HCT116 (cell line): ENCODE results near the gene BBS10.

ENCODE experiments used
- SIN3A ChIP-seq: IDR thresholded peaks from 2 replicates; pipeline ENCODE4 v1.6.1; 2012; ENCODE audit warnings: low read depth
- TF ChIP-seq, protein P1 (sequence below), 3 experiments: fragments of 200-600 bp in 1 of 3; sonication (generic) in 1 of 3; IDR thresholded peaks in 2 of 3; conservative IDR thresholded peaks in 1 of 3; 2 replicates each; pipeline ENCODE4 v1.5.1; 2012 to 2017; ENCODE audit warnings: low read depth in 2 of 3, low read length in 2 of 3, antibody characterized with exemption in 1 of 3, borderline replicate concordance in 1 of 3, control low read depth in 1 of 3, mild to moderate bottlenecking in 1 of 3, mixed read lengths in 1 of 3, mixed run types in 1 of 3, moderate library complexity in 1 of 3; ENCODE audit not compliant: insufficient read depth in 1 of 3

DNA sequence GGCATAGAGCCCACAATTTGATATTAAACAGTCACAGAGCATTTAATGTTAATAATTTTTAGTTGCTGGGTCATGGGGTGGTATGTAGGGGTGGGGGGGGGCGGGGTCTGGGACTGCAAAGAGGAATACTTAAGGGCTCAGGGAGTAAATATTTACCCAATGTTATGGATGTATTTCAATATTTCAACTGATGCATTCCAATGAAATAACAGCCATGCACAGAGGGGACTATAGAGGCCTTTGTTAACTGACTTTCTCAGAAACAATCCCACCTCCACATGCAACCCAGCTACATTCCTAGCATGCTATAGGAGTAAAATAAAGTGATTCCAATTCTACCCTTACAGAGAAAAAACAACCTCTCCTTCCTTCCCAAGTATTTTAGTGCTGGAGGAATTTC is 7.9 kb upstream of the BBS10 start:
- no peak for TF ChIP-seq SIN3A
- TF ChIP-seq, protein P1, sequence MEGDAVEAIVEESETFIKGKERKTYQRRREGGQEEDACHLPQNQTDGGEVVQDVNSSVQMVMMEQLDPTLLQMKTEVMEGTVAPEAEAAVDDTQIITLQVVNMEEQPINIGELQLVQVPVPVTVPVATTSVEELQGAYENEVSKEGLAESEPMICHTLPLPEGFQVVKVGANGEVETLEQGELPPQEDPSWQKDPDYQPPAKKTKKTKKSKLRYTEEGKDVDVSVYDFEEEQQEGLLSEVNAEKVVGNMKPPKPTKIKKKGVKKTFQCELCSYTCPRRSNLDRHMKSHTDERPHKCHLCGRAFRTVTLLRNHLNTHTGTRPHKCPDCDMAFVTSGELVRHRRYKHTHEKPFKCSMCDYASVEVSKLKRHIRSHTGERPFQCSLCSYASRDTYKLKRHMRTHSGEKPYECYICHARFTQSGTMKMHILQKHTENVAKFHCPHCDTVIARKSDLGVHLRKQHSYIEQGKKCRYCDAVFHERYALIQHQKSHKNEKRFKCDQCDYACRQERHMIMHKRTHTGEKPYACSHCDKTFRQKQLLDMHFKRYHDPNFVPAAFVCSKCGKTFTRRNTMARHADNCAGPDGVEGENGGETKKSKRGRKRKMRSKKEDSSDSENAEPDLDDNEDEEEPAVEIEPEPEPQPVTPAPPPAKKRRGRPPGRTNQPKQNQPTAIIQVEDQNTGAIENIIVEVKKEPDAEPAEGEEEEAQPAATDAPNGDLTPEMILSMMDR (IDR thresholded peaks at IDR 0.05 in 2 of 3, conservative IDR thresholded peaks at IDR 0.05 in 1 of 3; ENCODE audit: borderline replicate concordance in 1 of 3, insufficient read depth in 1 of 3, low read depth in 2 of 3, low read length in 2 of 3) = no peak
